Hematopoietic multipotent progenitor cell treated with erythropoietin and hydrocortisone succinate and interleukin-3 and kit ligand, for 15 days (in vitro differentiated cells): Measurements from ENCODE around the gene AP2S1.
"Not testable (repeated sequence)": the region's sequence is repeated elsewhere in the genome, so short reads cannot be mapped to it uniquely, and the experiment has no call there.

Source experiments
- DNase-seq: peaks from one replicate; pipeline ENCODE4 v3.0.0-alpha.2; 2015; ENCODE audit warnings: low spot score

The AP2S1 gene

DNA sequence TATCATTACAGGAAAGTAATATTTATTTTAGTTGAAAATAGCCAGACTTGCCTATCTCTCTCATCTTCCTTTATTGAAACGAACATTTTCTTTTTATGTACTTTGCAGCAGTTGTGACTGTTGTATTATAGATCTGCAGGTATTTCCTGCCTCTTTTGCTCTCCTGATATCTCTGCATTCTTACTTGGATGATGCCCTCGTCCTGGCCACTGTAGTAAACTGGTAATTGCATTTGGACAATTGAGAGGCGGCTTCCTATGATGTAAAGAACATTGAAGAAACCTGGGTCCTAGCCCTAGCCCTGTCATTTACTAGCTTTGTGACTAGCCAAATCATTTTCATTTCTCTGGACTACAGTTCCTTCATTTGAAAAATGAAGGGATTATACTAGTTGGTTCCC, 16.5 kb upstream of the AP2S1 start:
- DNase-seq = no peak

DNA sequence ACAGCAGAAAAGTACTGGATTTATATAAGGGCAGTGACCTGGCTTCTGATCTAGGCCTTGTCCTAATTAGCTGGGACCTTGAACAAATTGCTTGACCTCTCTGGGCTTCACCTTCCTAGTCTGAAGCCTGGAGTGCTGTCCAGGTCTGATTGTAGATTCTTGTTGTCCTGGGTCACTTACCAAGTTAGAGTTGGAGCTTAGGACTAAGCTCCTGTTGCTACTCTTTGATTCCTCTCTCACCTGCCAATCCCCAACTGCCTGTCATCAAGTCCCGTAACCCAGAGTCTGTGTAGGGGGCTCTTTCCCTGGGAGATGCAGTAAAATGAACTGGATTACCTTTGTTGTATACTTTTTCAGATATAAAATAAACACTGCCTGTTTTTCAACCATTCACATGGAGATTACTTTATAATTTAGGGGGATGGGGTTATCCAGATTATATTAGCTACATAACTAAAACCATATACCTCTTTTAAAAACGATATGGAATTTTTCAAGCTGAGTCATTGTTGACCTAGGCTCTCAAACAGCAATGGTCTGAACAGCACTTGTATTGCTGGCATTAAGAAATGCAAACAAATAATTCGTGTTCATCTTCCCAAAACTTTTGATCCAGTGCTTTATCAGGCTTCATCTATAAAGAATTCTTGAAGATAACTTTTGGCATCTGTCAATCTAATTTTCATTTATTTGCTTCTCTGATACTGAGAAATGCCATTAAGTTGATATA, 15.9 kb upstream of the AP2S1 start:
- peak; percentile 70 for DNase-seq

DNA sequence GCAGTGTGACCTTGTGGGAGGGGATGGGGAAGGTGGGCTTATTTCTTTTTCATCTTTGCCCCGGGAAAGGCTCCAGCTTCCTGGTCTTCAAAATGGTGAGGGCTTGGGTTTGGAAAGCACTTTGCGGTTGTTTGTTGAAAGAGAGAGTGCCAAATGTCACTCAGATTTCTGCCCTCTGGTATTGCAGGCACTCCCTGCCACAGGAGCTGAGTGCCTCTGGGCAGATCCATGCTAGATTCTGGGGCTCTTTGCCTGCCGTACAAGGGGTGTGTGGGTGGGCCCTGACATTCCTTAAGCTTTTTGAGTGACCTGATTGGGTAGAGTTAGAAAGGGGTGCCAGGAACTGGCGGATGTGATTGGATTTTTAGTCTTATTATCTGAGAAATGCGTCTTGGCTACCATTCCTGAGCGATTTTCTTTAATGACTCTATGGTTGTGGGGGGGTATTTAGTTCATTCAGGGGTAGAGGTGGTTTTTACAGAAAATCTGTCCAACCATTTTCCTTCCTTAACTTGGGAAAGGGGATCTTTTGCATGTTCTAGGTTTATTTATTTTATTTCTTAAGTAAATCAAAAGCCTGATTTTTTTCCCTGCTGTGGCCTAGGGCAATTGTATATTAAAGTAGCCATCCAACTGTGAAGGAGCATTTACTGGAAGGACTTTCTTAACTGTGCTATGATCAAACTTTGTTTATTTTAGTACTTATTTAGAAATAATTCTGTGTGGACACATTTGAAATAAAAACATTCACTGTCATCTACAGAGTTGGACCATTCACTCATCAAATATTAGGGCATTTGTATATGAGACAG, 13.4 kb upstream of the AP2S1 start:
- DNase-seq = no peak

DNA sequence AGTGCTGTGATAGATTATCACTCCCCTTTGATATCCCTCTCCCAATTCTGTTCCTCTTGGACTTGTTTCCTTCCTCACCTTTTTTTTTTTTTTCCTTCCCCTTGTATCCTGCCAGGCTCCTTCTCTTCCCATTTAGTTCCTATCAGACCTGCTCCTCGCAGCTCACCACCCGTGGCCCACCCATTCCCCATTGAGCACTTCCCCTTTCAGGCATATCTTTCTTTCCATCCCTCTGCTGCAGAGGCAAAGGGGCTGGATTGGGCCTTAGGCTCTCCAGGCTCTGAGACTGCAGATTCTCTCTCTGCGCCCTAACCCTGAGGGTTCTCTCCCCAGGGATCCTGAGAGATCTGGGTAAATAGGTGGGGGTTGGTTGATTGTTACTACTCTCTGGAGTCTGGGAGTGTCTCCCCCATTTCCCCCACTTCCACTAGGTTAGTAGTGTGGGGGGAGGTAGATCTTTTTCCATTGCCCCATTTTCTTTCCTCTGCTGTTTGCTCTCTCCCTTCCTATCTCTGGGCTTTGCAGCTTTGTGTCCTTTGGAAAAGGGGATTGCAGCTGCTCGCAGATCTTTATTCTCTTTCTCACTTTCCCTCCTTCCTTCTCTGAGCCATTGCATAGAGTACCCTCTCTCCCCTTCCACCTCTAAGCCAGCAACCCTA, 12.5 kb upstream of the AP2S1 start:
- DNase-seq = no peak

DNA sequence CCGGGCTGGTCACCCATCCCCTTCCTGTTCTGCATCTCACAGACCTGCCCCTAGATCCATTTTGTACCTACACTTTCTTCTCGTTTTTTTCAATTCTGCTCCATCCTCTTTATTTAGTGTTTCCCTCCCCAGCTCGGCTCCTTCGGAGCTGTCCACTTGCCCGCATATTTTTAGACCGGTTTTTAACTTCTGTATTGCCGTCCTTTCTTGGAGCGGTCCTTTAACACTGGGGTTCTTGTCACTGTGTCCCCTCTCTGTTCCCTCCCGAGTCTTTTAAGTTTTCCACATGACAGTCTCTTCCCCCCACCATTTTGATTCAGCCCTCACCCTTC, 11.8 kb upstream of the AP2S1 start:
- DNase-seq = no peak

DNA sequence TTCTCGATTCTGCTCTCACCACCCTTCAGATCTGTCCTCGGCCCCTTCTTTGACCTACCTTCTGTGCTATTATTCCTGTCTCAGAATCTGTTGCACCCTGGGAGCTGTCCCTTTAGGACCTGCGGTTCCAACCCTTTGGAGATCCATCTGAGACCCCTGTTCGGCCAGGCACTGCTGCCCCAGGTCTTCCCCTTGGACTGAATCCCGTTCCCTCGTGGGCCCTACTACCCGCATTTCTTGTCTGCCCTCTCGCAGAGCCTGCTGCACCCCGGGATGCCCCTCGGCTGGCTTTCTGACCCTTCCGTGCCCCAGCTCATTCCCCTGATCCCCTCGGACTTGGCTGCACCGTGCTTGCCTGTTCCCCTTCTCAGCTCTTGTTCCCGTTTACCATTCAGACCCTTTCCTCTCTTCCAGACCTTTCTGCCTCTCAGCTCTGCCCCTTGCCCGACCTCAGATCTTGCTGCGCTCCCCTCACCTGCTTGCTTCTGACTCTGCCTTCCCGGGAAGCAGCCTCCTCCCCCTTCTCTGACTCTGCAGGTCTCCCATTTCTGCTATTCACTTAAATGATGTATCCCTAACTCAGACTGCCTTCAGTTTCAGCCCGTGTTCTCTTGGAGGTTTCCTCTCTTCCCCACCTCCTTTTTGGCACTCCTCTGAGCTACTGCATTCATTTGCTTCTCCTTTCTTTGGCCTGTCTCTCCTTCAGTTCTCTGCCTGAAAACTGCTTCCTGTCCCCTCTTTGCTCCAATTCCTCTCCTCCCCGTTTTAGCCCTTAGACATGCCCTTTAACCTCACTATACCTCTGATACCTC, 11.3 kb upstream of the AP2S1 start:
- peak; percentile 23 for DNase-seq

DNA sequence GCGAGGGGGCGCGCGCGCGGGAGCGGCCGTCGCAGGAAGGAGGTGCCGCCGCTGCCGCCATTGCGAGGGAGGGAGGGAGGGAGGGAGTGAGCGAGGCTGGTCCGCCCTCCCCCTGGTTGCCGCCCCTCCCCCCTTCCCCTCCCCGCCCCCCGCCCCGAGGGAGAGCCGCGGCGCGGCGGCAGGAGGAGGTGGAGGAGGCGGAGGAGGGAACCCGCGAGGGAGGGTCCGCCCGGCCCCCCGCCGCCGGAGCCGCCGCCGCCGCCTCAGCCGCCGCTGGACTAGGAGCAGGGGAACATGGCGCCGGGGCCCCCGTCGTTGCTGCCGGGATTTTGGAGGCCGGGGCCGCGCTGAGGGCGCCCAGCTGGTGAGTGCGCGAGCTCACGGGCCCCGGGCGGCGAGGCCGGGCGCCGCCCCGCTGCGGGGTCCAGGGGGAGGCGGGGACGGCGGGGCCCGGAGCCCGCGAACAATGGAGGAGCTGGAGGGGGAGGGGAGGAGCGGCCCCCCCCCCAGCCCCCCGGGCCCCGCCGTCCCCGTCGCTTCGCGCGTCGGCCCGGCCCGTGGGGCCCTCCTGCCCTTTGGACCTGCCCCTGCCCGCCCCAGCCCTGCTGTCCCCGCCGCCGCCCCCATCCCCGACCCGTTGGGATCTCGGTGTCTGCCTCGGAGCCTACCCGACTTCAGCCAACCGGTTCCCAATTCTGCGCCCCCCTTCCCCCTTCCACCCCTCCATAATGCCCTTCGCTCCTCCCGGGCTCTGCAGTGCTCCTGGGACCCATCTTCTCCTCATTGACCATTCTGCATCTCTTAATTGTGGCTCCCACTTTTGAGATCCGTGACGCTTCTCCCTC, 10.4 kb upstream of the AP2S1 start, which contains the start of gene ARHGAP35:
Gene ARHGAP35 (plus strand): TSS at position 152 of the 845 bp plus-strand sequence. CDS start 57,679 bp downstream, outside the sequence.
- DNase-seq = peak; percentile 79

DNA sequence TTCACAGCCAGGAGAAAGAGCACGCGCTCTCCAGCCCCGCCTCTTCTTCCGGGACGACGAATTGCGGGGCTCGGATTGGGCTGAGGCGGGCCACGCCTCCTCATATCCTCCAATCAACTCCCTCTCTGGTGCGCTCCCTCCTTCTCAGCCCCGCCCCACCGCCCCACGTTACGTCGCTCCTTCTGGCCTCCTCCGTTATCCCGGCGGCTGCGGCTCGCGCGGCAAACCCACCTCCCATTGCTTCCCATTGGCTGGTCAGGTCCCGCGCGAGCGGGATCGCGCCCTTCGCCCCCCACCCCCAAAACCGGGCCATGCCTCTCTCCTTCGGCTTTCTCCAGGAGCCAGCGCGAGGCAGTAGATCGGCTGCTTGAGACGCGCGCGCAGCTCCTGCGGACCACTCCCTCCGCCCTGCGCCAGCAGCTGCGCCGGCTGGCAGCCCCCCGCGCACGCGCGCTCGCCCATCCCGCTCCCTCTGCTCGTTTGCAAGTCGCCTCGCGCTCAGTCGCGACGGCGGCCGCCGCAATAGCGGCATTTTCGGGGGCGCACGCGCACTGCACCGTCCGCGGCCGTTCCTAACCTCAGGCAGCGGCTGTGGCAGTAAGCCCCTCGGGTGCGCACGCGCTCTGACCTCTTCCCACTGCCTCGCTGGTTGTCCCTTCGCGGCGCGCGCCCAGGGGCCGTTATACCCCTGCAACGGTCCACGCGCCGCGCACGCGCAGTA, 9.6 kb upstream of the AP2S1 start:
- peak; percentile 97 for DNase-seq

DNA sequence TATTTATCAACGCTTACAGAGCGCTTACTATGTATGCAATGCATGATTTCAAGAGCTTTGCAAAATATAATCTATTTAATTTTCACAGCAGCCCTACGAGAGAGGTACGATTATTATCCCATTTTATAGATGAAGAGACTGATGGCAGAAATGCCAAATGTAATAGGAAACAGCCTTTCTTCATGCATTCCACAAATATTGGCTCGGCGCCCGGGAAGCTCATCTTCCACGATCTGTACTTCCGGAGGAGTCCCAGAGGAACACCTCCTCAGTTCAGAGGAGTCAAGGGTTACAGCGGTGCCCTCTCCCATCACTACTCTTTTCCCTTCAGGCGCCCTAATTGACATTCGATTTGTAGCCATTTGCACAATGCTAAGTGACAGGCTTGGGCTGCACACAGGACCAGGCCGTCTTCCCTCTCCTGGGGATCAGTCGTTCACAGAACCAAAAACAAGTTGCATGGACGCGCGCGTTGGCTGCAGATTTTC, 9.0 kb upstream of the AP2S1 start:
- DNase-seq = no peak

DNA sequence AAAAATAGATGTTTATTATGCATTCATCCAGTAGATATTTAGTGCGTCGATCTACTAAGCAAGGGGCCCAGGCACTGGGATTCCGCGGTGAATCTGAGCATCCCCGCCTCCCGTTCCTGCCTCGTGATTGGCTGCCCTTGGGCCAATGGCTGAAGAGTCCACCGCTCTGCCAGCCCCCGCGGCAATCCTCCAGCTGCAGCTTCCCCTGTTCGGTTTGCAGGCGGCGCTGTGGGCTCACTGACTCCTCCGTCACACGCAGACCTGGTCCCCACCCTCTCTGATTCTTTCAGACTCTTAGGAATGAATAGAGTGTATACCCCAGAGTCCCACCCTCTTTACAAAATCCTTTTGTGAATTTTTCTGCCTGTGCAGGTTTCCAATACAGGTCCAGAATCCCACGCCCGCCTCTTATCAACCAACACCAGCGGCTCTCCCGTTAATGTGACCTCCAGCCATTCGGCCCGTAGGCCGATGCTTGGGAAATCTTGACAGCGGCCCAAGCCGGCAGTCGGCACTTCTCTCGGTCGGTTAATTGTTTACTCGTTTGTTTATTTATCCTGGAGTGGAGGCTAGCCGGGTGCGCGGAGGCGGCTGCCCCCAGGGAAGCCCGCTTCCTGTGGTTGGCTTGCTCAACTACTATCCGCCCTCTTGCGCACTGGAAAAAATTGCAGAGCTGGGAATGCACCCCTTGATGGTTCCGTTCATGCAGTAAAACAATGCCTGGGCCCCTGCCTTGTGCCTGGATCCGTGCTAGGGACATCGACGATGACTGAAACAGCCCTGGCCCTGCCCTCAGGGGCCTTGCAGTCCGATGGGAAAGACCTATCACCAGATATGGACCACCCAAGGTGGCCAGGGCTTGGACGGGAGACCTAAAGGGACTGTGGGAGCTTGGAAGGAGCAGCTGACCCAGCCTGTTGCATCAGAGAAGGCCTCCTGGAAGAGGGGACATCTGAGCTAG, 5.7 kb upstream of the AP2S1 start:
- DNase-seq = peak; percentile 88

DNA sequence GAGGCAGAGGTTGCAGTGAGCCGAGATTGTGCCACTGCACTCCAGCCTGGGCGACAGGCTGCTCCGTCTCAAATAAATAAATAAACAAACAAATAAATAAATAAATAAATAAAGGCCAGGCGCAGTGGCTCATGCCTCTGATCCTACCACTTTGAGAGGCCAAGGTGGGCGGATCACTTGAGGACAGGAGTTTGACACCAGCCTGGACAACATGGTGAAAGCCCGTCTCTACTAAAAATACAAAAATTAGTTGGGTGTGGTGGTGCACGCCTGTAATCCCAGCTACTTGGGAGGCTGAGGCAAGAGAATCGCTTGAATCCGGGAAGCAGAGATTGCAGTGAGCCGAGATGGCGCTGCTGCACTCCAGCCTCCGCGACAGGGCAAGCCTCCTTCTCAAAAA, 4.1 kb upstream of the AP2S1 start:
- not testable (repeated sequence) for DNase-seq

DNA sequence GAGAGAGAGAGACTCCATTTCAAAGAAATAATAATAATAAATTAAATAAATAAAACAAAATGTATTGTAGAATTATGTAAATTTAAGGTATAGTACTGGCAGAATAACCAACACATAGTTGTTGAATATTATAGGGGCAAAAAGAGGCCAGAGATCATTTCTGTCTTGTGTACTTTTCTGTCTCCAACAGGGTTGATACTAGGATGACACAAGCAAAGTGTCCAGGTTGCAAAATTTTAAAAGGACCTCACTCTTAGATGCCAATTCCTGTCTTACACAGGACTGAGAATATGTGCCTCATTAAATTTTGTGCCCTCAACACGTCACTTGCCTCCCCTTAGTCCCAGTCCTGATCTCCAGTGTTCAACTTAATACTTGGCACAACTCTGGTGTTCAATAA, 2.2 kb upstream of the AP2S1 start:
- DNase-seq = no peak

DNA sequence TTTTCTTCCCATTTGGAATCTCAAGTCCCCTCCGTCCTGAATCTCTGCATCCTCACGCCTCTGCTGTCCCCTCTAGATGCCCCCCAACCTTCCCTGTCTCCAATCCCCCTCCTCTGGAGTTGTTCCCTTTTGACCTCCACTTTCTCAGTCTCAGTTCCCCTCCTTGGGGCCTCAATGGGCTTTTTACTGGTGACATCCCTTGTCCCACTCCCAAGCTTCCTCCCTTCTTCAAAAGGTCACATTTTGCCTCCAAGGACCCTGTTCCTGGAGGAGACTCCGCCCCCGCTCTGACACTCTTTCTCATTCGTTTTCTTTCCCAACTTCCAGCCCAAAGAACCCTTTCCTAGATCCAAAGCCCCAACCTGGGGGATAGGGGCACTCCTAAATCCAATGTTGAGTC, 1.0 kb downstream of the AP2S1 start:
- no peak for DNase-seq

DNA sequence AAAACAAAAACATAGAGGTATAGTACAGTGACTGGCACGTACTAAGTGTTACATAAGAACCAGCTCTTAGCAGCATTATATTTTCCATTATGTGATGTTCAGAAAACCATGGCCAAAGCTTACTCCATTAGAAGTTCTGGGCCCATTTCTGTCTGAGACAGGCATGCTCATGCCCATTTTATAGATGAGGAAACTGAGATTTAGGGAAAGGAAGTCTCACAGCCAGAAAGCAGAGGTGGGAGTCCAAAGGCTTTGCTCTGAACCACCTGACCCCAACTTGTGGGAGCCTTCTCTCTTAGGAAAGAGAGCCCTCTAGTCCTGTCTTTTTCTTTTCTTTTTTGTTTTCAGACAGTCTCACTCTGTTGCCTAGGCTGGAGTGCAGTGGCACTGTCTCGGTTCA, 2.3 kb downstream of the AP2S1 start:
- no peak for DNase-seq

DNA sequence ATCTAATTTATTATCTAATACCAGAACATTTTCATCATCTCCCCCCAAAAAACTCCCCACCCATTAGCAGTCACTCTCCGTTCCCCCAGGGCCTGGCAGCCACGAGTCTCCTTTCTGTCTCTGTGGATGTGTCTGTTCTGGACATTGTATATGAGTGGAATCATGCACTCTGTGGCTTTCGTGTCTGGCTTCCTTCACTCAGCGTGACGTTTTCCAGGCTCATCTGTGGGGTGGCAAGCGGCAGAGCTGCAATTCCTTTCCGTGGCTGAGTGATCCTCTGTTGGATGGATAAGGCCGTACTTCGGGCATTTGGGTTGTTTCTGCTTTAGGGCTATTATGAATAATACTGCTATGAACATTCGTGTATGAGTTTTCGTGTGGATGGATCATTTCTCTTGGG, 3.1 kb downstream of the AP2S1 start:
- DNase-seq = no peak

DNA sequence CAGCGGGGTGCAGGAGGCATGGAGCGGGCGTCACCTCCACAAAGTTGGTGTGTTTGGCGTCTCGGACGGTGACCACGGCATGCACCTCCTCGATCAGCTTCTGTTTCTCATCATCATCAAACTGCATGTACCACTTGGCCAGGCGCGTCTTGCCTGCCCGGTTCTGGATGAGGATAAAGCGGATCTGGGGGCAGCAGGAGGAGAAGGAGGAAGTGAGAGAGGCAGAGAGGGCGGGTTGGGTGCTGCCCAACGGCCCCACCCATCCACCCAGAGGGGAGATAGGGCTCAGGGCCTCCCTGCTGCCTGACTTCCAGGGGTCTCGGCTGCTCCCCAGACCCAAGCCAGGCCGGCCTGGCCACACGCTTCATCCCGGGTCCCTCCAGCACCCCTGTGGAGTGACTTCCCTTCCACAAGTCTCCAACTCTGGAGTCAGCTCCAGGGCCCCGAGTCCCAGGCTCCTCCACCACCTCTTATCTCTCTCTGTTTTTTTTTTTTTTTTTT, 4.6 kb downstream of the AP2S1 start:
- DNase-seq = peak; percentile 76

DNA sequence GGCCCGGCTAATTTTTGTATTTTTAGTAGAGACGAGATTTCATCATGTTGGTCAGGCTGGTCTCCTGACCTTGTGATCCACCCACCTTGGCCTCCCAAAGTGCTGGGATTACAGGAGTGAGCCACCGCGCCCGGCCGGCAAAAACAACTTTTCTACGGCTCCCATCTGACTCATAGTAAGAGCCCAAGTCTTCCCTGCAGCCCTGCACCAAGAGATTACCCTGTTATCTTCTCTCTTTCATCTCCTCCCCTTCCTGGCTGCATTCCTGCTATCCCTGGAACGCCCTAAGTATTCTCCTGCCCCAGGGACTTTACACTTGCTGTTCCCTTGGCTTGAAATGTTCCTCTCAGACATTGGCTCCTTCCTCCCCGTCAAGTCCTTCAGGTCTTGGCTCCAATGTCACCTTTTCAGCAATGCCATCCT, 6.6 kb downstream of the AP2S1 start:
- DNase-seq = peak; percentile 52

DNA sequence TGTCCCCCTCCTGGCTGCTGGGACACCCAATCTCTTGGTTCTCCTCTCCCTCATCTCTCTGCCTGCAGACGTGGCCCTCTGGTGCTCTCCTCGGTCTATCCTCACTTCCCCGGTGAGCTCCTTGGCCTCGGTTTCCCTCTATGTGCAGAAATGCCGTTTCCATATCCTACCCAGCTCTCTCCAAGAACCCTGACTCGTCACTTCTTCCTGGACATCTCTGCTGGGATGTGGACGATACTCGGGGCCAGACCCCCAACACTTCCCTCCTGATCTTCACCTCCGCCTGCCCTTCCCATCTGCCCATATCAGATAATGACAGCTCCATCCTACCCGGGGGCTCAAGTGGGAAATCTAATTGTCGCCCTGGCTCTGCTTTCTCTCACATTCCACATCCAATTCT, 7.9 kb downstream of the AP2S1 start:
- no peak for DNase-seq
